HG03097 (cell line): ENCODE data around the gene EPYC.

Experiments
- ATAC-seq: cut with Tn5 transposase; IDR thresholded peaks from one replicate; pipeline ENCODE4 v1.9.1; 2021; ENCODE audit not compliant: unreplicated experiment, low FRiP score

EPYC gene

DNA sequence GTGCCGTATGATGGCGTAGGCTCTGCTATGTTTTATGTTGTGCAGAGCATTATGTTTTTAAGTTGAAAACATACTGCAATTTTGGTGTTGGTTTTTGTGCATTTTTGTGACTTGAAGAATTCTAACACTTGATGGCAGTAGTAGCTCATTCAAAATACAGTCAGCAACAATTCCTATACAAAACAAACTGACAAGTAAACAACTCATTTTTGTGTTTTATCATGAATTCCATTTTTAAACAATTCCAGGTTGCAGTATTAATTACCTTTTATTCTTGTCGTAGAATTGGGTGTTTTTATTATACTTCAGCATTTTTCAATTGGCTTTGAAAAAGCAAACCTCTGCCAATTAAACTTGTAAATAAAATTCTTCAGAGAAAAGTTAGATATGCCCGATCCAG, 45.7 kb downstream of the EPYC start:
- ATAC-seq = no peak

- no peak for ATAC-seq
Observed at GRCh38 chr12:90958347-90958746, 46.4 kb downstream of the EPYC start.

GRCh38 chr12:90954921-90955320, 49.9 kb downstream of the EPYC start, which contains the start of gene CCER1:
CCER1 (minus strand) TSS chr12:90955176; CDS start chr12:90954742, 434 bp downstream.
- ATAC-seq = no peak

GRCh38 chr12:90954428-90954827, 50.3 kb downstream of the EPYC start:
- ATAC-seq = no peak

DNA sequence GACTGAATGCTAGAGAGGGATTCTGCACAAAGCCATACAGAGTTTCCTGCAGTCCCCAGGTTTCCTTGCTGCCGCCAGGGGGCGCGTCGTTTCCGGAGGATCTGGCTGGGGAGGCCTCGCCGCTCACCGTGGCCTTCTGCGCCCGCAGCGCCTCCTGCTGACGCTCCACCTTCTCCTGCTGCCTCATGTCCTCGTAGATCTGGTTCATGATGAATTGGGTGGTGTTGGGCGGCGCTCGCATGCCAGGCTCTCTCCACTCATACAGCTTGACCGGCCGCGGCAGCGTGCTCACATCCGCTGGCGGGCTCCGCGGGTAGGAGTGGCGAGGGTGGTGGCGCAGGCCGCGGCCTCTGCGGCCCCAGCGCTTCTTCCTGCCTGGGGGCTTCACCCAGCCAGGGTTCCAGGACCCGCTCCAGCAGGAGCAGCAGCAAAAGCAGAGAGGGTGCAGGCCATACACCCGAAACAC, 50.8 kb downstream of the EPYC start:
- no peak for ATAC-seq

GRCh38 chr12:90951432-90952105, 53.2 kb downstream of the EPYC start:
- no peak for ATAC-seq

DNA sequence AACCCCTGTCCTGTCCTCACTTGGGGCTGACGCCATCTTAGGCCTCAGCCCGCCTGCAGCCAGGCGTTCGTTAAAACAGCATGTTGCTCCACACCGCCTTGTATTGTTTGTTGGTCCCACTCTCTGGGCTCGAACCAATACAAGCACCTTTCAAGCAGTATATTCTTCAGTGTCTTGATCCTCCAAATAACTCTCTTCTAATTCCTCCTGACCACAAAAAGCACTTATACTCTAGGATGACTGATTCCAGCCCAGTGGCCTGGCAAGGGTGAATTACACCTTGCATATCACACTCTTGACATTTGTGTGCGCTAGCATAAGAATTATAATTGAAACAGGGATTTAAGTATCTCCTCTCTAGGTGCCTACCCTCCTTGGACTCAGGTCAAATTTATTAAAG, 56.9 kb downstream of the EPYC start:
- no peak for ATAC-seq

DNA sequence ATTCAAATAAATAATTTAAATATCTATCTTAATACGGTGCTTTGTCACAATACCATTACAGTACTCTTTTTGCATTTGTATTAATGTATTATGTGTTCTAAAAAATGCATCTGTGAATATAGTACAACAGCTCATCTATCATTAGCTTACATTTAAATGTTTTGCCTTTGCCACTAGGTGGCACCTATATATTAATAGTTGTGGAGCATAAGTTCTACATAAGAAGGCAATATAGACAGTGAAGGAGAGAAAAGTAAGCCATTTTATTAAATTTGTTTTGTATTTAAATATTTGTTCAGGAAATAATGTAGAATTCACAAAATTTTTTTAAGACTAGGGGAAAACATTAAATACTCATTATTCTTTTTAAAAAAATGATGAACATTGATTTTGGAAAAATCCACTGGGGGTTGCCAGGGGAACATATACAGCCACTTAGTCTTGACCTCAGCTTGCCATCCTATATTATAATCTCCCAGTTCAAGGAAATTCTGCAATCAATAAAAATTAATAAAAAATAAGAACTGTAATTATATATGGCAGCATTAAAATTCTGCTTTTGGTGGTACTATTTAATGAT, 59.6 kb downstream of the EPYC start:
- ATAC-seq = no peak

- ATAC-seq = no peak
Observed at GRCh38 chr12:90943255-90943654, 61.5 kb downstream of the EPYC start.

DNA sequence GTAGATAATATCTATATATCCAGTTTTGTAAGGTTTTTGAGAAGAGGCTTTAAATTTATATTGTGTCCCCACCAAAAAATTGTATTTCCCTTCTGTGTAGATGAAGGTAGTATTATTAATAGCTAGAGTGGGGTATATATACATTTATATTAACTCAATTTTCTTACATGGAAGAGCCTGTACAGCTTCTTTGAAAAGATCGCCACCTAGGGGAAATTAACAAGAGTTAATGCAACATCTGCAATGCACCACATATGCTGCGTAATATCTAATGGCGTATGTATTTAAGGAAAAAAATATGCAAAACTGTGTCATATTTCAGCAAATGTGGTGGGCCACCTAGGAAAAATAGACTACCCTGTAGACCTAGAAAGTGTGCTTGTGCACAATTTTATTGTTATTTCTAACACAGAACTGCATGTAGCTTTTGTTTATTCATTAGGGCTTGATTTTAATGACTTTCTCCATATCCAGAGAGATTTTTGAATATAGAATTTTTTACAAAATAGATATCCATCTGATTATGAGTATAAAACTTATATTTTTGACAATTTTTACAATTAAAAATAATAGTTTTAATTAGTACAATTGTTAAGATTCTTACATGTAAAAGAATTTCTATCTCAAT, 63.8 kb downstream of the EPYC start:
- no peak for ATAC-seq

DNA sequence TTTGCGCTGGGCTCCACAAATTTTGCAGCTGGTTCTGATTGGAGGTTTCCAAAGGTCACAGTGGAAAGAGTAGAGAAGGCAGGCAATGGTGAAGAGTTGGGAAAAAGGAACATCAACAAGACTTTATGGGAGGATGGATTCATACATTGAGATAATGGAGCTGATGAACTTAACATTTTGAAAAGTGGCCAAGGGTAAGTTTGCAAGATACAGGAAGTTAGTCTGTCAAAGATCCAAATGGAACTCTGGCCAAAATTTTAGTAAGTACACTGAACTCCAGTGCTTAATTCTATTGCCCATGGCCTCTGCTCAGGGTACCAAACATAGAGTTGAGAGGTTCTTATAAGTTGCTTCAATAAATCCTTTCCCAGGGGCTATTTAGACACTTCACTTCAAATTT, 65.4 kb downstream of the EPYC start:
- no peak for ATAC-seq

DNA sequence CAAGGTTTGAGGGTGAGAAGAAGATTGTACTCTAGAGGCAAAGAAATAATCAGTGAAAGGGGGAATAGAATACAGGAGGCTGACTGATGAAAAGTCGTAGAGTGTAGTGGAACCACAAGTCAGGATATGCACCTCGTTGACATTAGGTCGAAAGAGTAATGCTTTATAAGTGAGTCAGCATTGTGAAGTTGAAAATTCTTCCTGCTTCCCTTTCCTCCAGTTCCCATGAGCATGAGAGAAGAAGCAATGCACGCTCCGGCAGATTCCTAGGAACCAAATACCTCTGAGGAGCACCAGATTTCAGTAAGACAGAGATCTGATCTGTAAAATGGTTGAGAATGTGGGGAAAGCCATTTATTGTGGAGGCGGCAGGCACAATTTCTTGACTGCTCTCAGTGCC, 66.3 kb downstream of the EPYC start:
- no peak for ATAC-seq

DNA sequence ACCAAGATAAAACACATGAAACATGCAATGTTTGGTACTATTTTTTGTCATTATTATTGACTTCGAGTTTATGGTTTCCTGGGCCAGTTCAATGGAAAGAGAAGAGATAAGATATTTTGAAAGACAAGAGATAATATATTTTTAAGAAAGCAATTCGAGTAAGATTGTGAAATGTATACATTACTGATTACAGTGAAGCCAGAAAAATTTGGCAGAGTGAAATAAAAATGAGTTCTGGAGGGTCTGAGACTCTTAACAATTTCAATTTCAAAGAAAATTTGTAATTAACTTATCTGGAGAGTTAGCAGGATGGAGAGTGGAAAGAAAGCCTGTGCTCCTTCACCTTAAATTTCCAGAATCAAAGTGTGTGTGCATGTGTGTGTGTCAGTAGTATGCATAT, 67.1 kb downstream of the EPYC start:
- ATAC-seq = no peak

DNA sequence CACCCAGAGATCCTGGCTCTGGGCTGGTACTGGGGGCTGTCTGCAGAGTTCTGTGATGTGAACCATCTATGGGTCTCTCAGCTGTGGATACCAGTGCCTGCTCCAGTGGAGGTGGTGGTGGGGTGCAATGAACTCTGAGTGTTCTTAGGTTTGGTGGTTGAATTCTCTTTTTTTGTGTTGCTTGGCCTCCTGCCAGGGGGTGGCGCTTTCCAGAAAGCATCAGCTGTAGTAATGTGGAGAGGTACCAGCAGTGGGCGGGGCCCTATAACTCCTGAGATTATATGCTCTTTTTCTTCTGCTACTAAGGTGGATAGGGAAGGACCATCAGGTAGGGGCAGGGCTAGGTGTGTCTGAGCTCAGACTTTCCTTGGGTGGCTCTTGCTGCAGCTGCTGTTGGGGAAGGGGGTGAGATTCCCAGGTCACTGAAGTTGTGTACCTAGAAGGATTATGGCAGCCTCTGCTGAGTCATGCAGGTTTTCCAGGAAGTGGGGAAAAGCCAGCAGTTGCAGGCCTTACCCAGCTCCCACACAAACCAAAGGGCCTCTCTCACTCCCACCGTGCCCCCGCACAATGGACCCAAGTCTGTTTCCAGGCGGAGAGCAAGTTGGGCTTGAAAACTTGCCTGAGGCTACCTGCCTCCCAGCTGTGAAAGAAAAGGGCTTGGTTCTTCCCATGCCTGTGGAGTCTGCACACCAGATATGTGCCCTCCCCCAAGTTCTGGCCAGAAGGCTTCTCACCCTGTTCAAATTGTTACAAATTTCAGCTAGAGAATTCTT, 68.4 kb downstream of the EPYC start:
- no peak for ATAC-seq

GRCh38 chr12:90925562-90925961, 79.2 kb downstream of the EPYC start:
- ATAC-seq = no peak

GRCh38 chr12:90924406-90924805, 80.4 kb downstream of the EPYC start:
- ATAC-seq = no peak

DNA sequence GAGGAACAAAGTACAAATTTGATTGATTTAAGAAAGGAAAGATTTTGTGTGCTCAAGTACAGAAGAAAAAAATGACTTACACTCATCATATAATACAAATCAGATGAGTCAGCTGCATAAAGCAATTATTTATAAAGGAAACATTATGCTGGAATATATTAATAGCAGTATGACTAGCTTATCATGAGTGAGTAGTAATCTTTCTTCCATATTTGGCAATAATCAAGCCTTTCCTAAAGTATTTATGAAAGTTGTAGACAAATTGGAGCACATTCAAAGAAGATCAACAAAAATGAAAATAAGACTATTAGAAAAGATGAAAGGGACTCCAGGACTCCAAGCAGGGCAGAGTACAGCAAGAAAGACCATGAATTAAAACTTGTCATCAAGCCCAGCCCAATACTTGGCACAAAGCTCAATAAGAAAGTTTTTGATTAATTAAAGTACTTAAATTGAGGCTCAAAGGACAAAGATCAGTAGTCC, 82.6 kb downstream of the EPYC start:
- no peak for ATAC-seq

DNA sequence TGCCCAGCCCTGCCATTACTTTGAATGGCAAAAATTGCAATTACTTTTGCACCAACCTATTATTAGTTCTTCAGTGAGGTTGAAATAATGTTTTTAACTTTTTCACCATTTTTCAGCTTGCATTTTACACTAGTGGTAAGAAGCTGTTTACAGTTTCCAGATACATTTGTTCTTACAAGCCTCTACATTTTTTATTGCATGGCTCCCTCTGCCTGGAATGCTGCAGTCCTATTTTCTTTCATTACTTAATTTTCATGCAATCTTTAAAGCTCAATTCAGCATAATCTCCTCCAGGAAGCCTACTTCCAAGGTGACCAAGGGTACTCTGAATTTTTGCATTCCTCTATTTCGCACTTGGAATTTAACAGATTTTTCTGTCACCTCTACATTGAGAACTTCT, 83.2 kb downstream of the EPYC start:
- no peak for ATAC-seq

GRCh38 chr12:90920222-90920621, 84.5 kb downstream of the EPYC start:
- ATAC-seq = no peak

DNA sequence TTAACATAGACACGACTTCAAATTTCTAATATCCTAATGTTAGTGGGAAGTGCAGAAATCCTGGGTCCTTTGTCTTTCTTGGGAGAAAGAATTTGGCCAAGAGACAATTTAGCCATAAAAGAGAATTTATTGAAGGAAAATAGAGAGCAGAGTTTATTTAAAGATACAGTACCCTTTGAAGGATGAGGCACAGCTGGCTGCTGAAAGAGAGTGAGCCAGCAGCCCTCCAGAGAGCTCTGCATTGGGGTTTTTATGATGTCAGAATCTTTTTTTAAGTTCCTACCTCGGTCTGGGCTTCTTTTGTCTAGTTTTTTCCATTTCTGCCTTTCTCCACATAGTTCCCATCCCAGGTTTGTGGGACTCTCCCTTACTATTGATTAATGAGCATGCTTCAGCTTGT, 87.3 kb downstream of the EPYC start:
- ATAC-seq = no peak

- no peak for ATAC-seq
Observed at GRCh38 chr12:90916516-90916915, 88.3 kb downstream of the EPYC start.
